SK-N-SH (cell line): ENCODE data around the gene KRTAP4-3. TPM values are rescaled to one million over a fixed set of nuclear protein-coding genes. Genes with fewer than 3 reads are reported as not detected.

Source experiments
- CTCF ChIA-PET: fragments of 300-600, 350-600 bp; formaldehyde crosslinking; extraction: SDS; loops from one replicate; lab custom pipeline; 2021; lab: Yijun Ruan, JAX
- POLR2A ChIA-PET: fragments of 350-600 bp; sonication (Branson Sonifier 250); formaldehyde crosslinking; extraction: SDS; loops from one replicate; lab custom pipeline; 2020; ENCODE audit warnings: antibody characterized with exemption, inconsistent platforms; lab: Yijun Ruan, JAX
- DNase-seq: peaks from one replicate; pipeline ENCODE4 v3.0.0; 2012
- H2AFZ ChIP-seq: fragments of 200-600 bp; sonication (generic); 2 replicates; pipeline ENCODE4 v1.8.1; 2016; ENCODE audit warnings: antibody characterized with exemption, mild to moderate bottlenecking, low read depth
- H3F3A ChIP-seq: fragments of 200-600 bp; sonication (generic); replicated peaks from 2 replicates; pipeline ENCODE3; 2016; ENCODE audit warnings: antibody characterized with exemption, mild to moderate bottlenecking; ENCODE audit not compliant: insufficient read depth
- H3K27ac ChIP-seq, 2 experiments: fragments of 200-500 bp in 1 of 2; fragments of 200-600 bp in 1 of 2; sonication (Bioruptor generic) in 1 of 2; sonication (generic), shearing (Covaris generic) in 1 of 2; 2 replicates each; pipeline versions ENCODE4 v1.5.1 to v1.6.1; 2014 to 2016; ENCODE audit warnings: low read depth in 2 of 2, inconsistent platforms in 1 of 2, low read length in 1 of 2, mild to moderate bottlenecking in 1 of 2, mixed read lengths in 1 of 2
- H3K27me3 ChIP-seq: fragments of 200-600 bp; sonication (generic), shearing (Covaris generic); 2 replicates; pipeline ENCODE4 v1.6.1; 2016; ENCODE audit warnings: mixed run types; ENCODE audit not compliant: insufficient read depth
- H3K36me3 ChIP-seq, 2 experiments: fragments of 200-500 bp in 1 of 2; fragments of 200-600 bp in 1 of 2; sonication (Bioruptor generic) in 1 of 2; sonication (generic) in 1 of 2; replicated peaks in 1 of 2; 2 replicates each; pipeline versions ENCODE3 to v1.5.1; 2014 to 2016; ENCODE audit warnings: low read length in 1 of 2, mild to moderate bottlenecking in 1 of 2; ENCODE audit not compliant: insufficient read depth in 2 of 2, control insufficient read depth in 1 of 2
- H3K4me1 ChIP-seq, 2 experiments: fragments of 200-500 bp in 1 of 2; fragments of 200-600 bp in 1 of 2; sonication (Bioruptor generic) in 1 of 2; sonication (generic), shearing (Covaris generic) in 1 of 2; 2 replicates each; pipeline versions ENCODE4 v1.5.1 to v1.6.1; 2014 to 2016; ENCODE audit warnings: low read depth in 1 of 2, low read length in 1 of 2, mixed run types in 1 of 2; ENCODE audit not compliant: insufficient read depth in 2 of 2, control insufficient read depth in 1 of 2
- H3K4me2 ChIP-seq: fragments of 200-600 bp; sonication (generic), shearing (Covaris generic); 2 replicates; pipeline ENCODE4 v1.6.1; 2017; ENCODE audit warnings: mixed run types
- H3K4me3 ChIP-seq, 2 experiments: fragments of 200-500 bp in 1 of 2; fragments of 200-600 bp in 1 of 2; sonication (Bioruptor generic) in 1 of 2; sonication (generic), shearing (Covaris generic) in 1 of 2; 2 replicates each; pipeline versions ENCODE4 v1.5.1 to v1.8.1; 2014 to 2016; ENCODE audit warnings: low read depth in 2 of 2, inconsistent platforms in 1 of 2, low read length in 1 of 2, mild to moderate bottlenecking in 1 of 2, mixed read lengths in 1 of 2, moderate library complexity in 1 of 2
- H3K79me2 ChIP-seq: fragments of 200-600 bp; sonication (generic); 2 replicates; pipeline ENCODE4 v1.8.1; 2017; ENCODE audit warnings: mild to moderate bottlenecking; ENCODE audit not compliant: insufficient read depth
- H3K9ac ChIP-seq: fragments of 200-600 bp; sonication (generic); 2 replicates; pipeline ENCODE4 v1.6.1; 2017; ENCODE audit warnings: mixed run types
- H3K9me2 ChIP-seq: fragments of 200-600 bp; sonication (generic); 2 replicates; pipeline ENCODE4 v1.6.1; 2017; ENCODE audit warnings: mixed run types
- H3K9me3 ChIP-seq: fragments of 200-600 bp; sonication (generic); 2 replicates; pipeline ENCODE4 v1.6.1; 2017; ENCODE audit warnings: mixed run types, mild to moderate bottlenecking, moderate library complexity
- H4K20me1 ChIP-seq: fragments of 200-600 bp; sonication (generic); 2 replicates; pipeline ENCODE4 v1.6.1; 2017; ENCODE audit warnings: mild to moderate bottlenecking, mixed run types; ENCODE audit not compliant: insufficient read depth
- CHD2 ChIP-seq: fragments of 150-350 bp; IDR thresholded peaks from 2 replicates; pipeline ENCODE4 v1.6.1; 2018; ENCODE audit warnings: low read length; ENCODE audit not compliant: partially characterized antibody
- FOXJ3 ChIP-seq: sonication (generic); formaldehyde crosslinking; IDR thresholded peaks from 2 replicates; pipeline ENCODE4 v1.5.1; 2020; ENCODE audit warnings: mild to moderate bottlenecking, missing genetic modification reagents
- GABPA ChIP-seq: IDR thresholded peaks from 2 replicates; pipeline ENCODE4 v1.4.0; 2012; ENCODE audit warnings: low read depth, mild to moderate bottlenecking
- IRF3 ChIP-seq: fragments of 150-350 bp; IDR thresholded peaks from 2 replicates; pipeline ENCODE4 v1.6.1; 2016; ENCODE audit warnings: mild to moderate bottlenecking, low read depth, low read length
- JUND ChIP-seq: IDR thresholded peaks from 2 replicates; pipeline ENCODE4 v1.4.0; 2012
- MAX ChIP-seq: IDR thresholded peaks from 2 replicates; pipeline ENCODE4 v1.4.0; 2012; ENCODE audit warnings: low read depth
- MEF2A ChIP-seq: IDR thresholded peaks from 2 replicates; pipeline ENCODE4 v1.4.0; 2012; ENCODE audit warnings: low read depth, borderline replicate concordance
- NRF1 ChIP-seq: IDR thresholded peaks from 2 replicates; pipeline ENCODE4 v1.6.1; 2012; ENCODE audit warnings: low read depth, mild to moderate bottlenecking, low read length
- RFX5 ChIP-seq: IDR thresholded peaks from 2 replicates; pipeline ENCODE4 v1.6.1; 2012; ENCODE audit warnings: mild to moderate bottlenecking, improper control_type of control experiment, low read length
- SIN3A ChIP-seq: IDR thresholded peaks from 2 replicates; pipeline ENCODE4 v1.6.1; 2012; ENCODE audit warnings: low read depth, mild to moderate bottlenecking, low read length, moderate library complexity, borderline replicate concordance
- SMC3 ChIP-seq: IDR thresholded peaks from 2 replicates; pipeline ENCODE4 v1.6.1; 2012; ENCODE audit warnings: low read depth, low read length, improper control_type of control experiment
- TAF1 ChIP-seq: IDR thresholded peaks from 2 replicates; pipeline ENCODE4 v1.6.1; 2012; ENCODE audit warnings: low read depth, mild to moderate bottlenecking, low read length, moderate library complexity, borderline replicate concordance
- TCF12 ChIP-seq: IDR thresholded peaks from 2 replicates; pipeline ENCODE4 v1.4.0; 2012
- TEAD4 ChIP-seq: IDR thresholded peaks from 2 replicates; pipeline ENCODE4 v1.4.0; 2012; ENCODE audit warnings: mild to moderate bottlenecking, borderline replicate concordance; ENCODE audit not compliant: insufficient read depth
- USF1 ChIP-seq: IDR thresholded peaks from 2 replicates; pipeline ENCODE4 v1.4.0; 2012; ENCODE audit warnings: low read depth, borderline replicate concordance
- USF2 ChIP-seq: fragments of 150-350 bp; IDR thresholded peaks from 2 replicates; pipeline ENCODE4 v1.6.1; 2017; ENCODE audit warnings: antibody characterized with exemption, low read length, low read depth, borderline replicate concordance
- WGBS: methylation state at CpG from one replicate; pipeline ENCODE4 v1.1.6; 2017; ENCODE audit warnings: low lambda C conversion rate; 5-methylcytosine and 5-hydroxymethylcytosine counted together
- polyA plus RNA-seq, 3 experiments: library from polyadenylated mRNA; depleted of rRNA; stranded (reverse); fragments of >200 nt; gene quantifications; 2 replicates each; pipeline ENCODE4 v1.2.3, GENCODE V29; 2012

KRTAP4-3 gene
- polyA plus RNA-seq, 1 of the 3 experiments (the other 2 are of a cell fraction), result not detected

GRCh38 chr17:41153856-41154255 is 14.2 kb downstream of the KRTAP4-3 start (continued):
- no peak for TF ChIP-seq GABPA
- TF ChIP-seq CHD2, result no peak
- TF ChIP-seq SIN3A, result no peak
- no peak for TF ChIP-seq IRF3
- TF ChIP-seq TCF12, result no peak

- Histone ChIP-seq H3K27ac (no peak overlapping the region), H2AFZ (no peak overlapping the region), H4K20me1 (no peaks in the 10 kb centered on the region), H3K36me3 (no peaks in the 10 kb centered on the region), H3K4me1 (no peaks in the 10 kb centered on the region), H3K9me3 (no peaks in the 10 kb centered on the region), H3K9ac (no peak overlapping the region), H3K27me3 (0 out of 2 replicates have a peak, but pooled peaks cover 4% of the 10 kb centered on the region), H3K9me2 (no peaks in the 10 kb centered on the region), H3K4me3 (no peak overlapping the region), H3K4me2 (no peak overlapping the region), H3K79me2 (no peaks in the 10 kb centered on the region), H3F3A (no peaks in the 10 kb centered on the region)
- TF ChIP-seq MAX (no peak), RFX5 (no peak), TEAD4 (no peak), FOXJ3 (CRISPR knock-in tag) (no peak), USF1 (no peak), MEF2A (no peak), TAF1 (no peak), USF2 (no peak), JUND (no peak), SMC3 (no peak), GABPA (no peak), NRF1 (no peak)
- POLR2A ChIA-PET, result no interaction called here
- CTCF ChIA-PET, result interaction anchor here (0.8 to 0.9 kb wide), 2 partner anchors 171 to 497 kb away, joined by 3 read pairs; no protein-coding TSS in a partner anchor
- WGBS, result 12% methylated on average over 2 of the region's 2 CpGs
- no peak for DNase-seq
Measured at GRCh38 chr17:41151525-41151924, 16.5 kb downstream of the KRTAP4-3 start.
